Hepatocyte (in vitro differentiated cells): ENCODE measurements around the gene ALG13. TPM values are rescaled to one million over a fixed set of nuclear protein-coding genes. Genes with fewer than 3 reads are reported as not detected.

Experiments used
- DNase-seq: peaks from one replicate; pipeline ENCODE4 v3.0.0-alpha.2; 2016; ENCODE audit warnings: low spot score
- H2AFZ ChIP-seq: fragments of 200-600 bp; sonication (generic); 2 replicates; pipeline ENCODE4 v1.6.0; 2016; ENCODE audit warnings: antibody characterized with exemption, mild to moderate bottlenecking
- H3K27ac ChIP-seq: fragments of 200-600 bp; sonication (generic); 2 replicates; pipeline ENCODE4 v1.5.1; 2016; ENCODE audit warnings: mild to moderate bottlenecking
- H3K27me3 ChIP-seq: fragments of 200-600 bp; sonication (generic); 2 replicates; pipeline ENCODE4 v1.6.1; 2016
- H3K36me3 ChIP-seq: fragments of 200-600 bp; sonication (generic); replicated peaks from 2 replicates; pipeline ENCODE4 v1.5.1; 2016; ENCODE audit warnings: low read depth; ENCODE audit not compliant: insufficient read depth
- H3K4me1 ChIP-seq: fragments of 200-600 bp; sonication (generic); 2 replicates; pipeline ENCODE4 v1.5.1; 2016; ENCODE audit warnings: mild to moderate bottlenecking, moderate library complexity; ENCODE audit not compliant: insufficient read depth
- H3K4me2 ChIP-seq: fragments of 200-600 bp; sonication (generic); 2 replicates; pipeline ENCODE4 v1.6.0; 2016
- H3K4me3 ChIP-seq: fragments of 200-600 bp; sonication (generic); 2 replicates; pipeline ENCODE4 v1.5.1; 2016; ENCODE audit warnings: mild to moderate bottlenecking
- H3K79me2 ChIP-seq: fragments of 200-600 bp; sonication (generic); 2 replicates; pipeline ENCODE4 v1.6.0; 2017; ENCODE audit warnings: mild to moderate bottlenecking
- H3K9me2 ChIP-seq: fragments of 200-600 bp; sonication (generic); replicated peaks from 2 replicates; pipeline ENCODE4 v1.6.0; 2017; ENCODE audit warnings: mild to moderate bottlenecking; ENCODE audit not compliant: insufficient read depth
- H3K9me3 ChIP-seq: fragments of 200-600 bp; sonication (generic); 2 replicates; pipeline ENCODE4 v1.5.1; 2016; ENCODE audit warnings: low read depth, mild to moderate bottlenecking
- H4K20me1 ChIP-seq: fragments of 200-600 bp; sonication (generic); 2 replicates; pipeline ENCODE4 v1.6.0; 2016; ENCODE audit warnings: mild to moderate bottlenecking; ENCODE audit not compliant: insufficient read depth, poor library complexity, severe bottlenecking
- CTCF ChIP-seq: fragments of 200-600 bp; sonication (generic); IDR thresholded peaks from 2 replicates; pipeline ENCODE4 v1.5.1; 2016; ENCODE audit warnings: antibody characterized with exemption, mild to moderate bottlenecking; ENCODE audit not compliant: poor library complexity
- EZH2 ChIP-seq: fragments of 200-600 bp; sonication (generic); IDR thresholded peaks from 2 replicates; pipeline ENCODE4 v1.6.1; 2016; ENCODE audit warnings: antibody characterized with exemption, mild to moderate bottlenecking, borderline replicate concordance
- EZH2phosphoT487 ChIP-seq: fragments of 200-600 bp; sonication (generic); IDR thresholded peaks from one replicate; pipeline ENCODE4 v1.6.1; 2018; ENCODE audit warnings: antibody characterized with exemption, mild to moderate bottlenecking, low read depth, moderate library complexity; ENCODE audit not compliant: unreplicated experiment, severe bottlenecking
- WGBS: methylation state at CpG from one replicate; pipeline ENCODE4 v1.1.6; 2016; ENCODE audit warnings: low lambda C conversion rate; ENCODE audit errors: missing lambda C conversion rate; 5-methylcytosine and 5-hydroxymethylcytosine counted together
- polyA plus RNA-seq: library from polyadenylated mRNA; unstranded; fragments of >200 nt; fragmentation: Nextera tagmentation; extraction: Ambion mirVana; gene quantifications from 2 replicates; pipeline ENCODE4 v1.2.1, GENCODE V29; 2016
- total RNA-seq: library from RNA; depleted of rRNA; stranded (reverse); fragments of >200 nt; gene quantifications from 2 replicates; pipeline ENCODE4 v1.2.3, GENCODE V29; 2014

The ALG13 gene
- total and polyA plus RNA-seq, 2 experiments from 2014 or later: 61.5 to 77.4 TPM

- DNase-seq: no peak
- no peaks in the 10 kb centered on the region for H4K20me1 ChIP-seq
- no peak overlapping the region for H3K4me3 ChIP-seq
- TF ChIP-seq EZH2 (no peak), EZH2phosphoT487 (no peak), CTCF (no peak)
- no peak overlapping the region for H2AFZ ChIP-seq
- no peaks in the 10 kb centered on the region for H3K79me2 ChIP-seq
- no peaks in the 10 kb centered on the region for H3K9me2 ChIP-seq
- H3K4me1 ChIP-seq: no peaks in the 10 kb centered on the region
- no peaks in the 10 kb centered on the region for H3K36me3 ChIP-seq
- no peaks in the 10 kb centered on the region for H3K27me3 ChIP-seq
- H3K4me2 ChIP-seq: no peak overlapping the region
- 91% methylated on average over 3 of the region's 3 CpGs for WGBS
- H3K9me3 ChIP-seq: no peaks in the 10 kb centered on the region
- no peak overlapping the region for H3K27ac ChIP-seq
These were observed 55.6 kb downstream of the ALG13 start for GRCh38 chrX:111736571-111736970.

GRCh38 chrX:111742018-111742417 lies 61.0 kb downstream of the ALG13 start:
- DNase-seq: no peak
- Histone ChIP-seq H3K4me2 (no peak overlapping the region), H3K9me3 (no peaks in the 10 kb centered on the region), H2AFZ (no peak overlapping the region), H3K27ac (no peak overlapping the region), H3K27me3 (no peaks in the 10 kb centered on the region), H3K79me2 (no peaks in the 10 kb centered on the region), H3K4me3 (no peak overlapping the region), H3K36me3 (no peaks in the 10 kb centered on the region), H3K4me1 (no peaks in the 10 kb centered on the region), H3K9me2 (no peaks in the 10 kb centered on the region), H4K20me1 (no peaks in the 10 kb centered on the region)
- TF ChIP-seq EZH2: no peak
- TF ChIP-seq EZH2phosphoT487: no peak
- TF ChIP-seq CTCF: no peak
- 87% methylated on average over 2 of the region's 2 CpGs for WGBS

GRCh38 chrX:111743316-111743715 lies 62.3 kb downstream of the ALG13 start:
- no peaks in the 10 kb centered on the region for H3K79me2 ChIP-seq
- no peak overlapping the region for H2AFZ ChIP-seq
- 93% methylated on average over 2 of the region's 2 CpGs for WGBS
- no peak for DNase-seq
- no peaks in the 10 kb centered on the region for H3K9me3 ChIP-seq
- no peak overlapping the region for H3K4me3 ChIP-seq
- H3K27ac ChIP-seq: no peak overlapping the region
- no peaks in the 10 kb centered on the region for H3K9me2 ChIP-seq
- H3K27me3 ChIP-seq: no peaks in the 10 kb centered on the region
- TF ChIP-seq EZH2 (no peak), CTCF (no peak), EZH2phosphoT487 (no peak)
- no peaks in the 10 kb centered on the region for H3K36me3 ChIP-seq
- no peaks in the 10 kb centered on the region for H4K20me1 ChIP-seq
- H3K4me1 ChIP-seq: no peaks in the 10 kb centered on the region
- no peak overlapping the region for H3K4me2 ChIP-seq

- H4K20me1 ChIP-seq: no peaks in the 10 kb centered on the region
- no peaks in the 10 kb centered on the region for H3K79me2 ChIP-seq
- DNase-seq: no peak
- no peaks in the 10 kb centered on the region for H3K4me1 ChIP-seq
- no peaks in the 10 kb centered on the region for H3K36me3 ChIP-seq
- 86% methylated on average over 2 of the region's 2 CpGs for WGBS
- peaks cover 8% of the 10 kb centered on the region for H3K9me3 ChIP-seq
- TF ChIP-seq EZH2 (no peak), CTCF (no peak), EZH2phosphoT487 (no peak)
- no peak overlapping the region for H3K27ac ChIP-seq
- H2AFZ ChIP-seq: no peak overlapping the region
- no peaks in the 10 kb centered on the region for H3K9me2 ChIP-seq
- no peaks in the 10 kb centered on the region for H3K27me3 ChIP-seq
- no peak overlapping the region for H3K4me2 ChIP-seq
- no peak overlapping the region for H3K4me3 ChIP-seq
These were observed 75.5 kb downstream of the ALG13 start for GRCh38 chrX:111756486-111756885.
